ENCODE results near the gene CTNNBIP1. TPM values are rescaled to one million over a fixed set of nuclear protein-coding genes. Genes with fewer than 3 reads are reported as not detected.

CTNNBIP1 gene
- polyA plus RNA-seq, 1 donor (not counting 4 experiments of a cell fraction or from before 2014, with no cell fraction given): 92.3 TPM

- H4K20me1 ChIP-seq (ENCODE audit: control insufficient read depth, extremely low read depth, insufficient read depth, low read length): no peaks in the 10 kb centered on the region
- H2AFZ ChIP-seq (ENCODE audit: control insufficient read depth, low read length): no peak overlapping the region
- no peak overlapping the region for H3K9ac ChIP-seq (ENCODE audit: control insufficient read depth, extremely low read depth, insufficient read depth, low read length)
- peak; percentile 94 for FAIRE-seq
- peaks cover 57% of the 10 kb centered on the region for H3K4me1 ChIP-seq (ENCODE audit: control insufficient read depth, extremely low read depth, insufficient read depth, low read length)
- no peak for TF ChIP-seq EZH2 (IDR thresholded peaks at IDR 0.05; ENCODE audit: low read length)
- TF ChIP-seq CTCF (optimal IDR thresholded peaks at IDR 0.05 in 1 of 3, IDR thresholded peaks at IDR 0.05 in 1 of 3, conservative IDR thresholded peaks at IDR 0.05 in 1 of 3; ENCODE audit: extremely low read depth in 1 of 3, insufficient read depth in 2 of 3, low read length in 3 of 3): no peak
- peak overlapping the region in 1 of 3 experiments; percentile 25 for H3K4me3 ChIP-seq (ENCODE audit: control insufficient read depth in 2 of 3, extremely low read depth in 1 of 3, insufficient read depth in 2 of 3, low read depth in 1 of 3, low read length in 3 of 3)
- peaks cover 6 to 12% of the 10 kb centered on the region in 2 experiments for H3K36me3 ChIP-seq (ENCODE audit: control insufficient read depth in 2 of 2, extremely low read depth in 1 of 2, insufficient read depth in 2 of 2, low read length in 2 of 2)
- no peak for DNase-seq (ENCODE audit: low read depth, low spot score)
- peak overlapping the region; percentile 42 for H3K4me2 ChIP-seq (ENCODE audit: control insufficient read depth, extremely low read depth, insufficient read depth, low read depth, low read length)
- no peaks in the 10 kb centered on the region for H3K27me3 ChIP-seq (ENCODE audit: control insufficient read depth, extremely low read depth, insufficient read depth, low read length)
- H3K9me3 ChIP-seq (ENCODE audit: control insufficient read depth, low read depth, low read length): no peaks in the 10 kb centered on the region
- no peak overlapping the region for H3K27ac ChIP-seq (ENCODE audit: control insufficient read depth, insufficient read depth, low read length)
- no peaks in the 10 kb centered on the region for H3K9me1 ChIP-seq (ENCODE audit: control insufficient read depth, extremely low read depth, insufficient read depth, low read length)
- dilution Hi-C loops (cut with MboI; ENCODE audit: extremely low pct_ligation_motif_present, low sequenced_read_pairs): loop anchor here (25.0 kb wide), 1 partner anchor 91 kb away; no protein-coding TSS in a partner anchor
- peaks cover 11% of the 10 kb centered on the region for H3K79me2 ChIP-seq (ENCODE audit: control insufficient read depth, insufficient read depth, low read length)
Observed at GRCh38 chr1:9877962-9878361, 32.1 kb downstream of the CTNNBIP1 start.

GRCh38 chr1:9875636-9876000 lies 34.5 kb downstream of the CTNNBIP1 start:
- Histone ChIP-seq H3K27ac (ENCODE audit: control insufficient read depth, insufficient read depth, low read length) (no peak overlapping the region), H3K9ac (ENCODE audit: control insufficient read depth, extremely low read depth, insufficient read depth, low read length) (no peak overlapping the region), H3K4me1 (ENCODE audit: control insufficient read depth, extremely low read depth, insufficient read depth, low read length) (peaks cover 51% of the 10 kb centered on the region), H3K4me3 (ENCODE audit: control insufficient read depth in 2 of 3, extremely low read depth in 1 of 3, insufficient read depth in 2 of 3, low read depth in 1 of 3, low read length in 3 of 3) (no peak overlapping the region), H3K9me1 (ENCODE audit: control insufficient read depth, extremely low read depth, insufficient read depth, low read length) (no peaks in the 10 kb centered on the region), H4K20me1 (ENCODE audit: control insufficient read depth, extremely low read depth, insufficient read depth, low read length) (no peaks in the 10 kb centered on the region), H3K9me3 (ENCODE audit: control insufficient read depth, low read depth, low read length) (no peaks in the 10 kb centered on the region), H3K4me2 (ENCODE audit: control insufficient read depth, extremely low read depth, insufficient read depth, low read depth, low read length) (no peak overlapping the region), H3K36me3 (ENCODE audit: control insufficient read depth in 2 of 2, extremely low read depth in 1 of 2, insufficient read depth in 2 of 2, low read length in 2 of 2) (peaks cover 11 to 14% of the 10 kb centered on the region in 2 experiments), H2AFZ (ENCODE audit: control insufficient read depth, low read length) (no peak overlapping the region), H3K27me3 (ENCODE audit: control insufficient read depth, extremely low read depth, insufficient read depth, low read length) (no peaks in the 10 kb centered on the region), H3K79me2 (ENCODE audit: control insufficient read depth, insufficient read depth, low read length) (peaks cover 10% of the 10 kb centered on the region)
- dilution Hi-C loops (cut with MboI; ENCODE audit: extremely low pct_ligation_motif_present, low sequenced_read_pairs): loop anchor here (25.0 kb wide), 1 partner anchor 88 kb away; no protein-coding TSS in a partner anchor
- DNase-seq (ENCODE audit: low read depth, low spot score): no peak
- no peak for TF ChIP-seq EZH2 (IDR thresholded peaks at IDR 0.05; ENCODE audit: low read length)
- no peak for TF ChIP-seq CTCF (optimal IDR thresholded peaks at IDR 0.05 in 1 of 3, IDR thresholded peaks at IDR 0.05 in 1 of 3, conservative IDR thresholded peaks at IDR 0.05 in 1 of 3; ENCODE audit: extremely low read depth in 1 of 3, insufficient read depth in 2 of 3, low read length in 3 of 3)
- FAIRE-seq: no peak

Data from keratinocyte (primary cell).